ENCODE measurements around the gene RBM33.
A peak's percentile ranks its signal among the peaks of the same experiment; 100 is the strongest.

Gene RBM33

DNA sequence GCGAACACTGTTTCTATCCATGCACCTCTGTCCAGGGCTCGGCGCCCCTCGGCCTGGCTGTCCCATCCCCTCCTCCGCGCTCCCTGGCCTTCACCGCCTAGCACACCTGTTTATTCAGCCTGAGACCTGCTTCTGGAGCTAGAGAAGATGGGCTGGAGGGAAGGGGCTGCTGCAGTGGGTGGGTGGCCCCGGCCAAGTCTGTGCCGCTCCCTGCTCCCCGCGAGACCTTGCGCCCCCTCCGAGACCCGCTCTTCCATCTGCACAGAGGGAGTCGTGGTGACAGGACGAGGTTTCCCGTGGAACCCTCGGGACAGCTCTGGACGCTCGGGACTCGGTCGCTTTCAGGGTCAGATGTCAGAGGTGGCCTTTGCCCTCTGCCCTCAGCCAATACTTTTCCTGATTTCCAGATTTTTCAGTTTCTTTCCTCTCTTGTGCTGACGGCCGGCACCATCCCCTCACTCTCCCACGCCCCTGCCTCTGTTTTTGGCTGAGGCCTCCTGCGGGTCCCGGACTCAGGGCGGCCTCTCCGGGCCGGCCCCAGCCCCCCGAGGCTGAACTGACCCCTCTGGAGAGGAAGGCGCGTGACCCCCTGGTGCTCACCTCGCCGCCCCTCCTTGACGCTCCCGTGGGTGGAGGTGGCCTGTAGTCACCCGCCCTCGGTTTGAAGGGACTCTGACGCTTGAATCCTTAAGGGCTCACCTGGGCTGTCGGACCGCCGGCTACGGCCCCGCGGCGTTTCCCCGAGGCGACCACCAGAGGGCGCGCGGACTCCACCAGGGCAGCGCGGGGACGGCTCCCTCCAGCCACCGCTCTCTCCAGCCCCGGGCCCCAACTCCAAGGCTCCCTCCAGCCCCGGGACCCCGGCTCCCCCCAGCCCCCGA is 152.2 kb downstream of the RBM33 start:
- DNase-seq (ENCODE audit: low read depth) = peak; percentile 74

DNA sequence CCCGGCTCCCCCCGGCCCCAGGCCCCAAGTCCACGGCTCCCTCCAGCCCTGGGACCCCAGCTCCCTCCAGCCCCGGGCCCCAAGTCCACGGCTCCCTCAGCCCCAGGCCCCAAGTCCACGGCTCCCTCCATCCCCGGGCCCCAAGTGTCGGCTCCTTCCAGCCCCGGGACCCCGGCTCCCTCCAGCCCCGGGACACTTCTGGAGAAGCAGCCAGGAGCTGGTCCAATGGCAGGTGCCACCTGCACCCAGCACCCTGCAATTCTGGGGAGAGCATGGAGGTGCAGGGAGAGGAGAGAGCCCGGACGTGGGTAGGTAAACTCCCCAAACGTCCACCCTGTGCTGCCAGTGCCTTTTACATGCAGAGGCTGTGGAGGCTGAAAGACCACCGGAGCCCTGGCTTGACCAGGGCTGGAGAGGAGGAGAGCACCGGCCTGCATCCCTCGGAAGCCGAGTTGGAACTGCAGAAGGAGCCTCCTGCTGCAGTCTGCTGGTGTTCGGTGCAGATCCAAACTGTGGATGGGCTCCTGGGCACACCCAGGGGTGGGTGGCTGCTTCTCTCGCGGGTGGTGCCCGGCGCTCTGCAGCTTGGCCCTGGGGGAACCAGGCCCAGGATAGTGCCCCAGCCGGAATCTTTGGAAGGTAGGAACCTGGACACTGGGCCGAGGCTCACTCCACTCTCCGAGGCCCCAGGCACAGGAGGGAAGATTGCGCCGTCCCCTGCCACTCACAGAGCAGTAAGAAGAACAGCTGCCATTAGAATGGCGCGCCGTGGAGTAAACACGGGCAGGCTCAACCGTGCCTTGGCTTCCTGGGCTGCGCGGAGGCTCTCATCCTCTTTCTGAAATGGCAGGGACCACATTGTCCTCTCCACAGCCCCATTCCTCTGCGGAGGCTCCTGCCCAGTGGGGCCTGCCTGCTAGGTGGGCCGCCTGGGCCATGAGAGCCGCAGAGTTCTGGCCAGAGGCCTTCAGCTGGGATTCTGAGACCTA is 153.1 kb downstream of the RBM33 start:
- DNase-seq (ENCODE audit: low read depth) = no peak

DNA sequence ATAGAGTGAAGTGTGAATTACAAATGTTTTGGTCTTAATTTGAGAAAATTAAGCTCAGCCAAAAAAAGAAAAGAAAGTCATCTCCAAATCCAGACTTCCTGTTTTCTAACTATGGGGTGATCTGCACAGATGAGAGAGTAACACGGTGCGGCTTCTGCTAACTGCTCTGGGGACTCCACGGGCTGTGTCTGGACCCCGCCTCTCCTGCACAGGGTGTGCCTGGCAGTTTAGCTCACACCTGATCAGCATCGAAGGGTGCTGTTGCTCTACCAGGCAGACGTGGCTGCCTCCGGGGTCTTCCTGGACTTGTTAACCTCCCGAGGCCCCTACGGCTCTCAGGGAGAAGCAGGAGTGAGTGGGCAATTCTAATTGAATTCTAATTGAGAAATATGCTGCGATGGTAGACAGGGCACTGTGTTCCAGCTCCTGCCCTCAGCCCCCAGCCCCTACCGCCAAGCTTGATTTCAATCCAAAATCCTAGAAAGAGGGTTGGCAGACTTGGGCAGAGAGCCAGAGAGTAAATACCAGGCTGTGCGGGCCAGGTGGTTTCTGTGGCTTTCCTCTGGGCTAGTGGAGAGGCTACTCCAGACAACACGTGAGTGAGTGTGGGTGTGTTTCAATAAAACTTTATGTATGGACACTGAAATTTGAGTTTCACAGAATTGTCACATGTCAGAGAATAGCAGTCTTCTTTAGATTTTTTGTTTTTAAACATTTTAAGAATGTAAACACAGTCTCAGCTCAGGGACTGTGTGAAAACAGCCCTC is 154.4 kb downstream of the RBM33 start:
- no peak for DNase-seq (ENCODE audit: low read depth)

DNA sequence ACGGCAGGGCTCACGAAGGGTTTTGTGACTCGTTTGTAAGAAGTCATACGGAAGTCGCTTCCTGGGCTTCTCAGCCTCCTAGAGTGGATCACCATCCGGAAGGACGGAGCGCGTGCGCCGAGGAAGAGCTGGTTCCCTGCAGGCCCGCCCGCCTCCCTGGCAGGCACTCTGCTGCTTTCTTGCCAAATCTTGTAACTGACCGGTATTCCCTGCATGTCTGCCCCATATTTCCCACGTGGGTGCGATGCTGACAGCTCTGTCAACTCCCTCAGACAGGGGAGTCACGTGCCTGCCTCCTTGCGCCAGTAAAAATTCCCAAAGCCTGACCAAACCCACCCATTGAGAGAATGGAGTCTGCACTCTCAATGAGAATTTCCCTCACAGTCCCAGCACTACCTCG is 155.1 kb downstream of the RBM33 start:
- DNase-seq (ENCODE audit: low read depth) = no peak

DNA sequence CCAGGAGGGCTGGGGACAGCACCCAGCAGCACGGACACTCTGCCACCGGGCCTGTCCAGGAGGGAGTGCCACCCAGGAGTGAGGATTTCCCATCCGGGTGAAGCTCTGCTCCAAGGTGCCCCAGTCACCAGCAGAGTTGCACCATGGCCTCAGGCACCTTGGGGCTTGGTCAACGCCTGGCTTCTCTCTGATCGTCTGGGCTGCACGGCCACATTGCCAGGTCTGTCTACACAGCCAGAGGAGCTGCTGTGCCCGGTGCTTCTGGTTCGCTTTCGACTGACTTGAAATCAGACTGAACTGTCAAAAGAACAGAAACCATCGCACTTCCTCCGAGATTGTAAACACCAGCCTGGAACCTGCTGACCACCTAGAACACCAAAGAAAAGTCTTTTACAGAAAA is 155.8 kb downstream of the RBM33 start:
- no peak for DNase-seq (ENCODE audit: low read depth)

DNA sequence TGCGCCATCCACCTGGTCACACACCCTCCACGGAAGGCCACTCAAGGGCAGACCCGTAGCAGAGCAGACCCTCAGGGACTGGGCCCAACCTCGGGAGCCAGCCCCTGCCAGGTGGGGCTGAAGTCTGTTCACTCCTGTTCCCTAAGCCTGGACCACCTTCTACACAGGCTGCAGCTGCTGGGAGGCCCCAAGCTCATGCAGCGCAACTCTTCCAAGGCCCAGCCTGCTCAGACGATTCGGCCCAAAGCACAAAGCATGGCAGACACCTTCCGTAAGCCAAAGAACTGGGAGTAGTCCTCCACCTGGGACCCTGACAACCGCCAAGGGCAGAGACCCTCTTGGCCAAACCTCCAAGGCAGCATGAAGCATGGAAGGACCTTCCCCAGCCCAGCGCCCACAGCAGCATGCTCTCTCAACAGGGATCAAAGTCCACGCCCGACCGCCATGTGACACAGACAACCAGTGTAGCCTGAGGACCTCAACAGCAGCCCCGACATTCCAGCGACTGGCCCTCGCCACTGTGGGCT is 156.3 kb downstream of the RBM33 start:
- no peak for DNase-seq (ENCODE audit: low read depth)

DNA sequence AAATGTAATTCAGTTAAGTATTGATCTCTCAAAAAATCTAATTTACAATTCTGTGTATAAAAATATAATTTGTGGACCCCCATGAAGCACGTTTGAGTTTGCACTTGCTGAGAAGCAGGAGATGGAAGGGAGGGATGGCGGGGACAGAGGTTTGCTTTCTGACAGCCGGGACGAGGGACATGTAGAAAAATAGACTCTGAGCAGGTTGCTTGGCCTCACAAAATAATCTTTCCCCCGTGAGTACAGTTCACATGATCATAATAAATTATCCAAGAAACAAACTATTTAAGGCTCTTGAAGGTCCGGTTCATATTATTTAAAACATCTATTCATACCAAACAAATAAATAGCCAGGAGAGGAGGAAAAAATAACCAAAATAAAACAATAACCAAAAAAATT is 157.8 kb downstream of the RBM33 start:
- DNase-seq (ENCODE audit: low read depth) = no peak

DNA sequence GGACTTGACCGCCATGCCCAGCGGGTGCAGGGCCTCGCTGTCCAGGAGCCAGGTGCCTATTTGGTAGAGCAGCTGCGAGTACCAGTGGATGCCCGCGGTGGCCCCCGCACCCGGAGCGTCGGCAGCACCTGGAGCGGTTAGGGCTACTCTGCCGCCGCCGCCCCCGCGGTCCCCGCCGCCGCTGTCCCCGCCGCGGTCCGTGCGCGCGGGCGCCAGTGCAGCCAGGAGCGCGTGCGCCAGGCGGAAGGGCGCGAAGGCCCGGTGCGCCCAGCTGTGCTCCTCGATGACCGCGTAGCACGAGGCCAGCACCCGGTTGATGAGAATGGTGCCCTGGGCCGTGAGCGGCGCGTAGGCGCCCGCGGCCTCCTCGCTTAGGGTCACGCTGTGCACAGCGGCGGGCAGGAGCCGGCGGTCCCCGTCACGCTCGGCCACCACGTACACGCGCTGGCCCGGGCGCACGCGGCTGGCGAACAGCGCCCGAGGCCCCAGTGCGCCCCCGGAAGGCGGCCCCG is 158.5 kb downstream of the RBM33 start:
- no peak for DNase-seq (ENCODE audit: low read depth)

DNA sequence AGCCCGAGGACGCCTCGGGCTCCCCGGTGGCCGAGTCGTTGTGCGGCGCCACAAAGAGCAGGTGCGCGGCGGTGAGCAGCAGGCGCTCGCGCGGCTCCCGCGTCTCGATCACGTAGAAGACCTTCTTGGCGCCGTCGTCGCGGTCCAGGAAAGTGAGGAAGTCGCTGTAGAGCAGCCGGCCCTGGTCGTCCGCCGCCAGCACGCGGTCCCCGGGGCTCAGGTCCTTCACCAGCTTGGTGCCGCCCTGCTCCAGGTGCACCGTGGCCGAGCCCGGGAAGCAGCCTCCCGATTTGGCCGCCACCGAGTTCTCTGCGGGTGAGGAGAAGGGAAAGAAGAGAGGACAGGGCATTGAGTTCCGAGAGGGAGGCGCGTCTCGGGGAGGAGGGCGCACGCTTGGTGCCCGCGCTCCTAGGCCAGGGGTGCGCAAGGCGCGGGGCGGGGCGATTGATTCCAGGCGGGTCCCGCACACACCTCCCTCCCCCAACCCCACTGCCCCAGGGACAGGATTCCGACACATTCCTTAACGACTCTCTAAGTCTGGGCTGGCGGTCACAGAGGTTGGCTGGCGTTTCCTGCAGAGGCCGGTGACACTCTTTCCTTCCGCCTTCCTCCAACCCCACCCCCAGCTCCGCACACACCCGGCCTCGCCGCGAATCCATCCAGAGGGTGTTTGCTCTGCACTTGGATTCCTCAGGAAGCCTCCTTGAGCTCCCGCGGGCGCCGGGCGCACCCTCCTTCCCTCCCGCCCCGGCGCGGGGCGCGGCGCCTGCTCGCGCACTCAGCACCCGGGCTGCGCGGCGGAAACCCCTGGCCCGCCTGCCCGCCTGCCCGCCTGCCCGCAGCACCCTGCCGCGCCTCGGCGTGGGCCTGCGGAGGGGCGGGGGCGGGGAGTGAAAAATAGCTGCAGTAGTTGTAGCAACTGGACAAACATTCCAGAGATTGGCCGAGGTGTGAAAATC is 159.2 kb downstream of the RBM33 start:
- DNase-seq (ENCODE audit: low read depth) = no peak

DNA sequence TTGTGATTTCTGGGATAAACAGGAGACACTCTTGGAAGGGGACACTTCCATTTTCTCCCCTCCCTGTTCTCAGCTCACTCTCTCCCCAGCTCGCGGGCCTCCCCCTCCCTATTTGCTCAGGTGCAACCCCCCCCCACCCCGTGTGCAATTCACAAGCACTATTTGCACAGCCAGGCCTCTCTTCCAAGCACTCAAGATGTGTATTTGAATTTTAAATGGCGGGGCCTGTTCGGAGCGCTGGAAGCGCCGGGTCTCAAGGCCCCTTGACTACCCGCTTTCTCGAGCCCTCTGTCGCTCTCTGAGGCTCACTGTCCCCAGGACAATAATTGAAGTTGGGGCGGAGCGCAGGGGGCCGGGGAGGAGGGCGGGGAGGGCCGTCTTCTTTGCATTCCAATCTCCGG is 160.0 kb downstream of the RBM33 start:
- no peak for DNase-seq (ENCODE audit: low read depth)

DNA sequence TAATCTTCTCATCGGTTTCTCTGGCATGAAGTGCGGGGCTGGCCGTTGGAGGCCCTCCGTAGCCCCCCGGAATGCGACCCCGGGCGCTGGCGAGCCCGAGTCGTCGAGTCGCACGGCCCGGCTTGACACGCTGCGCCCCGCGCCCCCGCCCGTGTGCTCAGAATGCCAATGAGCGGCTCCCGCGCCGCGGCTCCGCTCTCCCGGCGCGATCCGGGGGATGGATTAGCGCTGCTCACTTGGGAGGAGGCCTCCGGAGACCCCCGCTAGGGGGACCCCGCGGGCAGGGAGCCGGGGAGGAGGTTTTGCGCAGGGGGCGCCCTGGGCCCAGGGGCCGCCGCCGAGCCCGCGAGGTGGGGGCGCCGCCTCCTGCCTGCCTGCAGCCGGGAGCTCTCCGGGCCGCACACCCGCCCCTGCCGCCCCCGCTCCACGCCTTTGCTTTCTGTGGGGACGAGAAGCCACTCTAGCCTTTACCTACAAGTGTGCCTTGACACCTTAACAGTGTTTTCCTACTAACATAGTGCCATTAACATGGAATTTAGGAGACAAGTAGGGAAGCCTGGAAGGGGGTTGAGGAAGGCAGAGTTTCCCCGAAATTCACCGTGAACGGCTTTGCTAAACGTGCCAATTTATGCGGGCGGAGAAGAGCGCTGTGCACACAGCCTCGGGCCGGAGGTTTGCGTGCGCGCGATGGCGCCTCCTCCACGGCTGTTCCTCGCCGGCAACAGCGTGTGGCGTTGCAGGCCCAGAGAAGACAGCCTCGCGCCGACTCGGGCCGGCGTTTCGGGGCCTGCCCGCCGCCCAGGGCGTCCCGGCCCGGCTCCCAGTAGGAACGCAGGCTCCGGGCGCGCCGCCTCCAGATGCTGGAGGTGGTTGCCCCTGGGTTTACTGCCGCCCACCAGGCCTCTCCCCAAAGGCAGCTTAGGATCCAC is 160.7 kb downstream of the RBM33 start:
- peak; percentile 25 for DNase-seq (ENCODE audit: low read depth)

DNA sequence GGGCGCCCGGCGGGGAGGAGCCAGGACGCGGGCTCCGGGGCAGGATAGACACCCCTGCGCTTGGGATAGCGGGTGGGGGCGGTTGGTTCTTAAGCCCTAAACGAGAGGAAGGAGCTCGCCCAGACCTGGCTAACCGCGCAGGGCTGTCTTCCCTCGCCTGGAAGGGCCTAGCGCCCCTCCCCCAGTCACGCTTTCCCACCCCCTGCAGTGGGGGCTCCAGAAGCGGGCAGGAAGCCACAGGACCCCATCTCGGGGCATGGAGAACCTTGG is 161.3 kb downstream of the RBM33 start:
- DNase-seq (ENCODE audit: low read depth) = no peak

DNA sequence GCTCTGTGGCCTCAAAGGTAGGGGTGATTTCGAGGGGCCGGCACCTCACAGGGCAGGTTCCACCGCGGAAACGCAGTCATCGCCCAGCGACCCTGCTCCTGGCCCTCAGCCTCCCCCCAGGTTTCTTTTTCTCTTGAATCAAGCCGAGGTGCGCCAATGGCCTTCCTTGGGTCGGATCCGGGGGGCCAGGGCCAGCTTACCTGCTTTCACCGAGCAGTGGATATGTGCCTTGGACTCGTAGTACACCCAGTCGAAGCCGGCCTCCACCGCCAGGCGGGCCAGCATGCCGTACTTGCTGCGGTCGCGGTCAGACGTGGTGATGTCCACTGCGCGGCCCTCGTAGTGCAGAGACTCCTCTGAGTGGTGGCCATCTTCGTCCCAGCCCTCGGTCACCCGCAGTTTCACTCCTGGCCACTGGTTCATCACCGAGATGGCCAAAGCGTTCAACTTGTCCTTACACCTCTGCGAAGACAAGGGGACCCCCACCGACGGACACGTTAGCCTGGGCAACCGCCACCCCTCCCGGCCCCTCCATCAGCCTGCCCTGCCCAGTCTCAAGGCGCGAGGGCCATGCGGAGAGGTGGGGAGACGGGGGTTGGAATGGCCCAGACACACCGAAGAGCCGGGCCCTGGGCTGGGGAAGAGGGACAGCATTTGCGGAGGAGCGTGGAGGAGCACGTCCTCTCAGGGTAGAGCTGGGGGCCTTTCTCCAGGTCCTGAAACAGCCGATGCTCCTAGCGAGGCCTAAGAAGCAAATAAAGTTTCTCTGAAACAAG is 161.8 kb downstream of the RBM33 start:
- no peak for DNase-seq (ENCODE audit: low read depth)

DNA sequence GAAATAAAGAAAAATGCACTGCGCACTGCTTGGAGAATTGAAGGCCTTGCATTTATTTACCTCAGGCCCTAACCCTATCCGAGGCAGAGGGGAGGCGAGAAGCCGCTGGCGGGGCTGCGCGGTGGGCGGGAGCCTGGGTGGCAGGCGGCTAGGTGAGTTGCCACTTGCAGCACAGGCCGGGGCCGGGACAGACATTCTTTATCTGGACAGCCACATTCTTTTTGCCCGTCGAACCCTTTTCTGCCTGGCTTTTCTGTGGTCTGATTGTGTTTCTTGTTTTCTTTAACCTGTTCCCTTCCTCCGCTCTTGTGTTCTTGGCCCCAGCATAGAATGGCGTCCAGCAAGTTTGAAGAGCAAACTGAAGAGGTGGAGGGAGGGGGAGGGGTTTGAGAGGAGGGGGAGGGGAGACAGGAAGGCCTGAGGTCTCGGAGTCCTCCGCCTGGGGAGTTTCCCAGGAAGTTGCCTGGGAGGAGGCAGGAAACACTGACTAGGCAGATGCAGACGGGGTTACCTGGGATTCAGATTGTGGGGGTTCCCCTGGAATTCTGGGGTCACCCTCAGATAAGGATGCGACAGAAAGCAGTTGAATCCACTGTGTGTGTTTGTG is 162.7 kb downstream of the RBM33 start:
- DNase-seq (ENCODE audit: low read depth) = no peak

DNA sequence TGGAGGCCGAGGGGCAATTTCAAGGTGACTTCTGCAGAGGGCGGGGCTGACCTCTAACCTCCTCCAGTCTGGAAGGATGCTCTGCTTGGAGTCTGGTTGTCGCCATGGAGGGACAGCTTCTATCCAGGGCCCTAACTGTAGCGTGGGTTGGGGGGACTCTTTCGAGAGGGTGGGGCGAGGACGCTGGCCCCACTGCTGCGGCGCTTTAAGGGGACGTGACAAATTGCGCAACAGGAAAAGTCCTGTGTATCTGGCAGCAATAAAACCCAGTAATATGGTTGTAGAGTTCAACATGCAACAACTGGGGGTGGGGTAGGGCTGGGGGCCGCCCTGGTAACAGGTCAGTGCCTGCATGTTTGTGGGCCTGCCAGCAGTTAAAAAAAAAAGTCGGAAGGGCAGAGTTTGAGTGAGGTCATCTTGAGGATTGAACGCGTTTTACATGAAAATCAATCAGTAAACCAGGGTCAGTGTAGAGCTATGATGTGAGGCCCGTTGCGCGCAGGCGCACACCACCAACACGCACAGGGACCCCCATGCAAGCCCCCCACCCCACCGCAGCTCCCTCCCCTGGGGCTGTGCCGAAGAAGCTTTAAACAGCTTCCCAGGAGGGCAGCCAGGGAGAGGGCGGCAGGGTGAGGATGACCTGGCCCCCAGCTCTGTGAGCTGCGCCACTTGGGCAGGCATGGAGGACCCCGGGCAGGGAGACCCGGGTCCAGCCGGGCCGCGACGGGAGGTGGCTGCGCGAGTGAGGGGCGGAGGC is 163.5 kb downstream of the RBM33 start:
- no peak for DNase-seq (ENCODE audit: low read depth)

DNA sequence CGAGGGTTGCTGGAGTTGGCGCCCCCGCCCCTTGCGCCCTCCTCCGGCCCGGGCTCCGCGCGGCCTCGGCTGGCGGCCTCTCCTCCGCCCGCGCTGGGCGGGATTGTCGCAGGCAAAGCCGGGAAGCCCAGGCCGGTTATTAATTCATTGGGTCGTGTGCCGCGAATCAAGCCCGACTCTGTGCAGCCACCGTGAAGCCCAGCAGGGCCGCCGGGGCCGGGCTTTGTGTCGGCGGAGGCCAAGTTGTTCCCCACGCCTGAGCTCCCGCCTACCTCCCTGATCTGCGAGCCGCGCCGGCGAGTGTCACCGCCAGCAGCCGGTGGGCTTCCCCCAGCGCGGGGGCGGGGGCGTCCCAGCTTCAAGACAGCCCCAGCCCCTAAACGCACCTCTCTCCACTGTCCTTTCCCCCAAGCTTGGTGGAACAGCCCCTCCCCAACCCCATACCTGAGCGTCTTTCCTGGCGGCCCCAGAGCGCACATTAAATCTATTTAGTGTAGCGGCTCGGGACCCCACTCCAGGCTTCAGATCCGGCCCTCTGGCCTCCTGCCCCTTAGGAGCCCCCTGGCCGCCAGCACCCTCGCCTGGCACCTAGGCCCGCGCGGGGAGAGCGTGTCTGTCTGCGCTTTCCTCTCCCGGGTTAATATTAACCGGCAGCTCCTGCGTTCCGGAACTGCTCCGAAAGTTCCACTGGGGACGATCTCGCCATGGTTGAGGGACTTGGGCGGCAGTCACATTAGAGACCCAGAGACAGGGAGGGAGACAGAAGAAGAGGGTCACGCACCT is 164.3 kb downstream of the RBM33 start:
- DNase-seq (ENCODE audit: low read depth) = no peak
